HT-29 (cell line): ENCODE measurements around the gene ACP7. TPM values are rescaled to one million over a fixed set of nuclear protein-coding genes. Genes with fewer than 3 reads are reported as not detected.
"Not testable (repeated sequence)": the region's sequence is repeated elsewhere in the genome, so short reads cannot be mapped to it uniquely, and the experiment has no call there.

ENCODE experiments used
- DNase-seq: peaks from one replicate; pipeline ENCODE4 v3.0.0-alpha.2; 2015; ENCODE audit warnings: low spot score
- total RNA-seq: library from RNA; depleted of rRNA; stranded (reverse); fragments of >200 nt; shearing (Covaris generic); gene quantifications from 2 replicates; pipeline ENCODE4 v1.2.3, GENCODE V29; 2014

The ACP7 gene
- total RNA-seq, 1 experiment from 2014 or later: not detected

DNA sequence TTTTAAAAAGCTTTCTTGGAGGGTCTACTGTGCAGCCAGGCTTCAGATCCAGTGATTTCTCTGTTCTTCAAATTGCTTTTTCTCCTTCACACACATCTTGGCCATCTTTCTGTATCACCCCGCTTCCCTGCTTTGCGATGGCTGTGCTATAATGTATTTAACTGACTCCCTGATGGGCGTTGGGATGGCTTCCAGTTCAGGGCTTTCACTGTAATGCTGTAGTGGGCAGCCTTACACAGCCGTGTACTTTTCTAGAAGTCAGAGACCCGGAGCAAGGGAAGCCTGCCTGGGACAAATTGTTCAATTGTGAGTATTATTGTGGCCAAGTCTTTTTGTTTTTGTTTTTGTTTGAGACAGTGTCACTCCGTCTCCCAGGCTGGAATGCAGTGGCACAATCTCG, 22.0 kb downstream of the ACP7 start:
- DNase-seq: no peak

DNA sequence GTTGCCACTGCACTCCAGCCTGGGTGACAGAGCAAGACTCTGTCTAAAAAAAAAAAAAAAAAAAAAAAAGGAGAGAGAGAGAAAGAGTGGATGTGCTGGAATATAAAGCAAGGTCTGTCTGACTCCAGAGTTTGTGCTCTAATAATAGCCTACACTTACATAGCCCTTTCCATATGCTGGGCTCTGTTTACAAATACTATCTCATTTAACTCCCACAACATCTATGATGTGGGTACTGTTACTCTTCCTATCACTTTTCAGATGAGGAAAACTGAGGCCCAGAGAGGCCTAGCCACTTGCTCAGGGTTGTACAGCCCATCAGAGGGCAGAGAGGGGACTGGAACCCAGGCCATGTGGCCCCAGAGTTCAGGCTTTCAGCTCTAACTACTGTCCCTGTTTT, 25.5 kb downstream of the ACP7 start:
- DNase-seq: no peak

DNA sequence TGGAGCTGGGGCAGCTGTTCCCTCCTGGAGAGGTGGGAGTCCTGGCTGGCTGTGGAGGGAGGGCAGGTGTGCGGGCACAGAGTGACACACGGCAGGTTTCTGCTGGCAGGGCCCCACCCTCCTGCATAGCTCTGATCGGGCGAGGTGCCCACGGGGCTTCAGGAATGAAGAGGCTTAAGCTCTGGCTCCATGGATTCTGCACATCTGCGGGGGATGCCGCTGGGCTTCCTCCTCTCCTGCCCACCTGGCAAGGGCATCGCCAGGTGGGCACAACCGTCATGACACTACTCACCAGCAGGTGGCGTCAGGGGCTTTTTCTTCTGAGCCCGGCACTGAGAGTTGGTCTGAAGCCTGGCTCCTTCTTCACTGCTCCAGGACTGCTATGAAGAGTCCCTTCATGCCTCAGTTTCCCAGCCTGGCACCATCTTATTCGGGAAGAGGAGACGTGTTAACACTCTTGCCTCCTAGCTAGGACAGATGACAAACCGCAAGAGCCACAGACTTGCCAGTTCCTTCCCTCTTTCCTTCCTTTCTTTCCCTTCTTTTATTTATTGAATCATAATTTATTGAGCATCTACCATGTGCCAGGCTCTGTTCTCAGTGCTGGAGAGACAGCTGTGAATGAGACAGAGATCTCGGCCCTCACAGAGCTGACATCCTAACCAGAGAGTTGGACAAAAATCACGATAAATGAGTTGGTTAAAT, 26.2 kb downstream of the ACP7 start:
- DNase-seq: peak; percentile 93

DNA sequence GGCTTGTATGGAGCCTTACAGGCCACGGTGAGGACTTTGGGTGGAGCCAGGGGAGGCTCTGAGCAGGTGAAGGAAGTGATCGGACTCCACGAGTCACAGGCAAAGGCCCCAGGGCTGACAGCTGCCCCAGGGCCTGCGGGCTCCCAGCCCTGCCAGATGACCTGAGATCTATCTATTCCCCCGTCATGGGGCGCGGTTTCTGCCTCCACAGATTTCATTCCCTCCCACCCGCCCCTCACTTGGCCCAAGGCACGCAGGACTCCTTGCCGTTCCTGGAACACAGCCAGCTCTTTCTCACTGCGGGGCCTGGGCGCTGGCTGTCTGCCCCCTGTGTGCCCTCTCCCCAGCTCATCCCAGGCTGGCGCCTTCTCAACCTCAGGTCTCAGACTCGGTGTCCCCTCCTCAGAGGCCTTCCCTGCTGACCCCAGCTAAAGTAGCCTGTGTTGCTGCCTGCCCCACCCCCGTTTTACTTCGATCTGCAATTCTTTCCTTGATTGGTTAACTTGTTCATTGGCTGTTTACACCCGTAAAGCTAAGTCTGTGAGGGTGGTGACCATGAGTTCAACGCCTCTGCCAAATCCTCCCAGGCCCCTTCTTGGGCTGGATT, 27.5 kb downstream of the ACP7 start:
- peak; percentile 35 for DNase-seq

DNA sequence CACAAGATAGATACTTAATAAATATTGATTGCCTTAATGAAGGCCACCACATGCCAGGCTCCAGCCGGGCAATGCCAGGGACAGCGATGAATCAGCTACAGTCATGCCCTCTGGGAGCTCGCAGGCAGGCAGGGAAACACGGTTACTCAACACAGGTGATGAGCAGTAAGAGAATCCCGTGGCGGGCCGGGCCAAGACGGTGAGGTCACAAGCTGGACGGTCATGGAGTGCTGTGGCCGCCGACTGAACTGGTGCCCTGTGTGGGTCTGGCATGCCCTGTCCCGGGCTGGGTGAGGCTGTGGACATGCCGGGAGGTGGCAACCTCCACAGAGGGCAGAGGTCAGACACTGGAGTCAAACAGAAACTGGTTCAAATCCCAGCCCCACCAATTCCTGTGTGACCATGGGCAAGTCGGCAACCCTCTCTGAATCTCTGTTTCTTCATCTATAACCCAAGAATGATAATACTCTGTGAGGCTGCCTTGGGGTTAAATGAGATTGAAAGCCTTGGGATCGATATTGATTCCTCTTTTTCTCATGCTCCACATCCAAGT, 28.2 kb downstream of the ACP7 start:
- DNase-seq: peak; percentile 47

DNA sequence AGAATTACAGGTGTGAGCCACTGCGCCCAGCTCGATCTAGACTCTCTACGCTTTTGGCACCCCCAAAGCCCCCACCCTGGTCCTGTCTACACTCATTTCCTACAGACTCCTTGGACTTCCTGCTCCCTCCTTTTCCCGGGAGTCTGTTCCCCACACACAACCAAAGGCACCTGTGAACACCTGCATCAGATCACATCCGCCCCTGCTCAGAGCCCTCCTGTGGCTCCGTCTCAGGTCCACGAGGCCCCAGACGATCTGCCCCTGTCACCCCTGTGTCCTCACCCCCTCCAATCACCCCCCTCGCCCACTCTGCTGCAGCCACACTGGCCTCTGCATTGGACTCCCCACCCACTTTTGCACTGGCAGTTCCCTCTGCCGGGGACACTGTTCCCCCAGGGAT, 29.0 kb downstream of the ACP7 start:
- DNase-seq: no peak

DNA sequence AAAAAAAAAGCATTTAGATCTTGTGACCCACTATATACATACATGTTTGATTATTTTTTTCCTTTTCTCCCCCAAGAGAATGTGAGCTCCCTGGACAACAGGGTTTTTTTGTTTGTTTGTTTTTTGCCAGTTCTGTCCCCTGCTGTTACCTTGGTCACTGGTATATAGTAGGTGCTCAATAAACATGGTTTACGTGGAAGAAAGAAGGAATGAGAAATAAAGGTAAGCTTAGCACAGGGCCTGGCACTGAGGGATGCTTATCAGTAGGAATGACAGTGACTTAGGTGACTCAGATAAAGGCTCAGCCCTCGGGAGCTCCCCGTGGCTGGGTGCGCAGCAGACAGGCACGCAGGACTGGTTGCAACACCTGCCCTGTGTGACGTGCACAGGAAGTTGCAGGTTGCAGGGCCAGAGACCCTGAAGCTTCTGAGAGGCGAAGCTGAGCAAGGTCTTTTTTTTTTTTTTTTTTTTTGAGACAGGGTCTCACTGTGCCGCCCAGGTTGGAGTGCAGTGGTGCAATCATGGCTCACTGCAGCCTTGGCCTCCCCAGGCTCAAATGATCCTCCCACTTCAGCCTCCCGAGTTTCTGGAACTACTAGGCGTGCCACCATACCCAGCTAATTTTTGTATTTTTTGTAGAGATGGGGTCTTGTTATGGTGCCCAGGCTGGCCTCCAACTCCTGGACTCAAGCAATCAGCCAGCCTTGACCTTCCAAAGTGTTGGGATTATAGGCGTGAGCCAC, 31.1 kb downstream of the ACP7 start:
- DNase-seq: no peak

DNA sequence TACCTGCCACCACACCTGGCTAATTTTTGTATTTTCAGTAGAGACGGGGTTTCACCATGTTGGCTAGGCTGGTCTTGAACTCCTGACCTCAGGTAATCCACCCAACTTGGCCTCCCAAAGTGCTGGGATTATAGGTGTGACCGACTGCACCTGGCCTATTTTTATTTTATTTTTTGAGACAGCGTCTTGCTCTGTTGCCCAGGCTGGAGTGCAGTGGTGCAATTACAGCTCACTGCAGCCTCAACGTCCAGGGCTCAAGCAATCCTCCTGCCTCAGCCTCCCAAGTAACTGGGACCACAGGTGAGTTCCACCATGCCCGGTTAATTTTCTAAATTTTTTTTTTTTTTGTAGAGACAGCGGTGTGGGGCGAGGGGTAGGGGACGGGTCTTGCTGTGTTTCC, 32.9 kb downstream of the ACP7 start:
- DNase-seq: not testable (repeated sequence)

DNA sequence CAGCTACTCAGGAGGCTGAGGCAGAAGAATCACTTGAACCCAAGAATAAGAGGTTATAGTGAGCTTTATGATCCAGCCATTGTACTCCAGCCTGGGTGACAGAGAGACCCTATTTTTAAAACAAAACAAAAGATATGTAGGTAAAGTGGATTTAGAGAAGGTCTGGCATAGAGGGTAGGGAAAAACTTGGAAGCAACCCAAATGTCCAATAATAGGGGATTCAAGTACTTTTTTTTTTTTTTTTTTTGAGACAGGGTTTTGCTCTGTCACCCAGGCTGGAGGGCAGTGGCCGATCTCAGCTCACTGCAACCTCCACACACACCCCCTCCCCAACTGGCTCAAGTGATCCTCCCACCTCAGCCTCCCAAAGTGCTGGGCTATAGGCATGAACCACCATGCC, 35.7 kb downstream of the ACP7 start:
- DNase-seq: no peak

DNA sequence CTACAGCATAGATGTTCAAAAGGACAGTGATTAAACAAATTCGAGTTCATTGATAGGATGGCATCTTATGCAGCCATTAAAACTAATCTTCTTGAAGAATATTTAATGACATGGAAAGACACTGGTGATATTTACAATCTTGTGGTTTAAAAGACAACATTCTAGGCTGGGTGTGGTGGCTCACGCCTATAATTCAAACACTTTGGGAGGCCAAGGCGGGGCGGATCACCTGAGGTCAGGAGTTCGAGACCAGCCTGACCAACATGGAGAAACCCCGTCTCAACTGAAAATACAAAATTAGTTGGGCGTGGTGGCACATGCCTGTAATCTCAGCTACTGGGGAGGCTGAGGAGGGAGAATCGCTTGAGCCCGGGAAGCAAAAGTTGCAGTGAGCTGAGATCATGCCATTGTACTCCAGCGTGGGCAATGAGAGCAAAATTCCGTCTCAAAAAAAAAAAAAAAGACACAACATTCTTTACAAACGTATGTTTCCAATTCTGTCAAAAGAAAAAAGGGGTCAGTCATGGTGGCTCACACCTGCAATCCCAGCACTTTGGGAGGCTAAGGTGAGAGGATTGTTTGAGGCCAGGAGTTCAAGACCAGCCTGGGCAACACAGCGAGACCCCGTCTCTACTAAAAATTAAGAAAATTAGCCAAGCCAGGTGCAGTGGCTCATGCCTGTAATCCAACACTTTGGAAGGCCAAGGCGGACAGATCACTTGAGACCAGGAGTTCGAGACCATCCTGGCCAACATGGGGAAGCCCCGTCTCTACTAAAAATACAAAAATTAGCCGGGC, 39.0 kb downstream of the ACP7 start:
- DNase-seq: no peak

DNA sequence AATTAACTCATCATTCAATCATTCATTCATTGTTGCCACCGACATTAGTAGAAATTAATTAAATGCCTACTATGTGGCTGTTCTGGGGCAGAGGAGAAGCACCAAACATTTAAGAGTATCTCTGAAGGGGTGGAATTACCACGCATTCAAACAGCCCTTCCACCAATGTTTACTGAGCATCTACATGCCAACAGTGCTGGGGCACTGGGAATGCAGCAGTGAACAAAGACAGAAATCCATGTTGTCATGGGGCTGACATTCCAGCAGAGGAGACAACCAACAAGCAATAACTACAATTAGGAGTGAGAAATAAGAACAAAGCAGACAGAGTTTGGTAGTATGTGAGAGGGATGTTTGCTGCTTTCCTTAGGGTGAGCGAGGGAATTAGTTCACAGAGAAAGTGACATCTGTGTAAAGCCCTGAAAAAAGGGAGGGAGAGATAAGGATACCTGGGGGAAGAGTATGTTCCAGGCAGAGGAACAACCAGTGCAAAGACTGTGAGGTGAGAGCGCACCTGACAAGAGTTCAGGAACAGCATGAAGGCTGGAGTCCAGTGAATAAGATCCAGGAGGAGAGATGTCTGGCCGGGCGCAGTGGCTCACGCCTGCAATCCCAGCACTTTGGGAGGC, 40.1 kb downstream of the ACP7 start:
- DNase-seq: no peak

DNA sequence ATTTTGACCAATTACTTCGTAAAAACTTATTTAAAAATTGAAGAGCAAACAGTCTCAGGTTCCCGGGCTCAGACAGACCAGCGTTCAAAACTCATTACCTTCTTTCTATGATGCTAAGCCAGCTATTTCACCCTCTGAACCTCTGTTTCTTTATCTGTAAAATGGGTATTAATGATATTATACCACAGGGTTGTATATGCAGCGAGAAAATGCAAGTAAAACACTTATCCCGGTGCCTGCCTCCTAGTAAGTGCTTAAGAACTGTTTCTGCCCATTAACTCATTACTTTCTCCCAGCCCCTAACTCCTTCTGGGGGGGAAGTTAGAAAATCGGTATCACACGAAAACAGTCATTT, 41.0 kb downstream of the ACP7 start:
- DNase-seq: no peak

DNA sequence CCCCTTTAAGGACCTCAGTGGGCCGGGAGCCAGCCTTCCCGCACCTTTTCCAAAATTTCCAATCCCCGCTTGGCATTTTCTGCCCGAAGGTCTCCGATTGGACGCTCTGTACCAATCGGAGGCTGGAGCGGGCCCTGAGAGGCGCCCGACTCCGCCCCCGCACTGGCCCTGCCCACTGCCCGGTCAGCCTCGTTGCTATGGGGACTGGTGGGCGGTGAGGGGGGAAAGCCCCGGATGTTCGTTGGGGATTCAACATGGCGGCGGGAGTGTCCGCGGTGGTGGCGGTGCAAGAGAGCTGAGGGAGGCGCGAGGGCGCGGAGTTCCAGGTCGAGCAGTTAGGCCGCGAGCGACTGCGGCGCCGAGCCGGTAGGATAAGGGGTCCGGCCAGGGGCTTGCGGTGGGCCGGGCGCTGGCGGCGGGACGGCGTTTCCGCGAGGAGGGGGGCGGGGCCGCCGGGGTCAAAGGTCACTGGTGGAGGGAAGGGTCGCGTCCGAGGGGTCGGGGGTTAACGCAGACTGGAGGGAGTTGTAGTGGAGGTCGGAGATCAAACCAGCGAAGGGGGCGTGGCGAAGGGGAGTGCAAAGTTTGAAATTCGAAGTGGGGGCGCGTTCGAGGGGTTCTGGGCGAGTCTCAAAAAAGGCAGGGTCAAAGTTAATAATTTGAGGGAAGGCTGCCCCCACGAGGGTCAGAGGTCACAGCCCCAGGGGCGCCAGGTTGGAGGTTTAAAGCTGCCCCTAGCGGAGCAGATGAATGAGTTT, 41.6 kb downstream of the ACP7 start, which contains the start of gene PAK4:
TSS of gene PAK4 (plus strand) at position 233 of the 758 bp plus-strand sequence. CDS start 43,768 bp downstream, outside the sequence.
- peak; percentile 100 for DNase-seq

DNA sequence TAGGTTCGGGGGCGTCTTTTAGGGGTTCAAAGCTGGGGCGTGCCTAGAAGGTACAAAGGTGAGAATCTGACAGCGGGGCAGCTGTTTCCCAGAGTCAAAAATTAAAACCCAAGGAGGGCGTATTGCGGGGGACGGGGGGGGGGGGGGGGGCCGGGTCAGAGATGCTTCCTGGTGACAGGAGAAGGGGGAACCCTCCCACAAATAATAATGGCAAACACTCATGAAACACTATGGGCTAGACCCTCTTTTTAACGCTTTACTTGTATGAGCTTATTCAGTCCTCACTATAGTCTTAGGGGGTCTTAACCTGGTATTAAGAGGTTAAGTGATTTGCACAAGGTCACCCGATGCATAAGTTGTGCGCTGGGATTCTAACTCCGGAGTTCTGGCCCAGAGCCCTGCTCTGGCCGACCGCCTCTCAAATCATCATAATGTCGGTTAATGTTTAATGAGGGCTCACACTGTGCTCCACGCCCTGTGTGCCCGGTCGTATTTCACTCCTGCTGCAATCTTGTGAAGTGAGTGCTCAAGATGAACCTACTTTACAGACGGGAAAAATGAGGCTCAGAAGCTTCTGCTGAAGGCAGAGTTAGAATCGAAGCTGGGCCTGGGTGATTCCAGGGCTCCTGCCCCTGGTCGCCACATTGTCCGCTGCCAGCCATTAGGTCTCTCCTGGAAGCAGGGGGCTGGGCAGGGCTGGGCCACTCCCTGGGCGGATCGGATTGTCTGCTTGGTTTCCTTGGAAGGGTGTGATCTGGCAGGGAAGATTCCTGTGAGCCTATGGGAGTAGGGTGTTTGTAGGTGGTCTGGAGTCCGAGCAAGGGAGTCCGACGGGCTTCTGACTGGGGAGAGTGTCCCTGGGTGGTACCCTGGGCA, 42.4 kb downstream of the ACP7 start:
- DNase-seq: peak; percentile 97

DNA sequence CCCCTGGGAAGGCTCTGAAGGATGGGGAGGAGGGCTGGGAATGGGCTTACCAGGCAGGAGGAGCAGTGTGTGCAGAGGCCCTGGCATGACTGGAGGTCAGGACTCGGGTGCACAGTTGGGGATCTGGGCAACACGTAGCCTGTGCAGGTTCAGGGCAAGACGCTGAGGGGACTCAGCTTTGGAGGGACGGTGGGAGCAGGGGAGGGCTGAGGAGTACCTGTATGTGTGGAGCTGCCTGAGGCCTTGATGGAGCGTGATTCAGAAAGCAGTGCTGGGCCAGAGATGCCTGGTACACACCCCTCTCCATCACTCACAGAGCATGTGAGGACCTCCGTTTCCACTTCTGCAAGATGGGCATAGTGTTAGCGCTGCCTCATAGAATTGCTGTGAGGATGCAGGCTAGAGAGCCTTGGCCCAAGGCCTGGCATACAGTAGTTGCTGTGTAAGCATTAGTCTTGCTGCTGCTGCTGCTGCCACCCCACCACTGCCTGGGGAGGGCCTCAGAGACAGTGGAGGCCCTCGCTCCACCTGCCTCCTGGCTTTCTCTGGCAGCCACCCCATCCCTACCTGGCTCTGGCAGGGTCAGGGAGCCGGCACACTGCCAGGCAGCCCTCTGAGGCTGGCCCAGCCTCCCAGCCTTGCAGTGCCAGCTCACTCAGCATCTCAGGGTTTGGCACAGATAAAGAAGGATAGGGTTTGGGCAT, 43.8 kb downstream of the ACP7 start:
- no peak for DNase-seq

DNA sequence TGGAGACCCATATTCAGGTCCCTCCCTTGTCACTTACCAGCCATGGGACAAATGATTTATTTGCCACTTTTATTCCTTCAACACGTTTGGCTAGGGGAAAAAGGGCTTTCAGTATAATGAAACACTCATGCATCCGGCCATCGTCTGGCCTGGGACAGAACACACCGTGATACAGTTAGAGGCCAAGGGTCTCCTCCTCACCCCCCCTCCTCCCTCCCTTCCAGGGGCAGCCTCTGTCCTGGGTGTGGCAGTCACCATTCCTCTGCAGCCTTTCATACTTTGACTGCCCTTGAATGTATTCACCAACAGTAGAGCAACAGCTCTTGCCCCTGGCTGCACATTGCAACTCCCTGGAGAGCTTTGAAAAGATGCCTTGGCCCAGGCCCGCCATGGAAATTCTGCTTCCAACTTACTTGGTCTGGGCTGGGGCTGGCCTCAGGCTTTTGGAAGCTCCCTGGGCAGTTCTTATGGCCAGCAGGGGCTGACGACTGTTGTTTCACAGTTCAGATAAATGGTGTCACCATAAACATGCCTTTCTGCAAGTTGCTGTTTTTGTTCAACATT, 44.4 kb downstream of the ACP7 start:
- DNase-seq: no peak

DNA sequence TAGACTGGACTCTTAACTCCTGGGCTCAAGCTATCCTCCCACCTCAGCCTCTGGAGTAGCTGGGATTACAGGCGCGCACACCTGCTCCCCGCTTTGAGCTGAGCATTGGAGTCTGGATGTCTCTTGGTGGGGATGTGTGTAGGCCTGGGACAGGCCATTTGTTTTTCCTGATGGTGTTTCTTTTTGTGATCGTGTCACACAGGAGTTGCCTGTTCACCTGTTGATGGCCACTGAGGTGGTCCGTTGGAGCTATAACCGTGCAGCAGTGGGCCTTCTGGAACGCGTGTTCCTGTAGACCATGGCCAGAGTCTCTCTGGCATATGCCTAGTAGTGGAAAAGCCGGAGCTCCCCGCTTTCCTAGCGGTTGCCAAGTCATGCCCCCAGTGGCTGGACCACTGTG, 44.9 kb downstream of the ACP7 start:
- no peak for DNase-seq
